ENCODE data around the gene KLHL2.

DNA sequence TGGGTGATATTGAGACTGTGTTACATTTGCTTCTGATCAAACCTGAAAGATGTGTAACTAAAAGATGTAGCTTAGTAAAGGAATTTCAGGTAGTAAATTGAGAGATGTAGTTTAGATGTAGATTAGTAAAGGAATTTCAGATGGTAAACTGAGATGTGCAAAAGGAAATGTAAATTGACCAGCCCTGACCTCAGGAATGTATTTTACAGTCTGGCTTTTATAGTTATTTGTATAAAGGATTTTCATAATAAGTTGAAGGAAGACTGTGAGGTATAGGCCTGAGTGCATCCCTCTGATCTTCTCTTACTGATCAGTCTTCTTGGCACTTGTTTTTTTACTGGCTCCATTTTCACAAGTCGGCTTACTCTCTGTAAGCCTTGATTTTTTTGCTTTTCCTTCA, 3.2 kb downstream of the KLHL2 start:
- TF ChIP-seq GATA2 (IDR thresholded peaks at IDR 0.05; ENCODE audit: low read depth, low read length) (no peak), GATA3 (IDR thresholded peaks at IDR 0.05; ENCODE audit: low read depth, low read length) (no peak)
